BLaER1 treated with 17β-estradiol and CSF1 and Interleukin-3, amounts not matched to agents 10 nM and 100 nM (cell line): ENCODE measurements around the gene SPSB4.
A peak's percentile ranks its signal among the peaks of the same experiment; 100 is the strongest.
"Not testable (repeated sequence)": the region's sequence is repeated elsewhere in the genome, so short reads cannot be mapped to it uniquely, and the experiment has no call there.

ENCODE experiments used
- H3K27ac ChIP-seq, 11 experiments: shearing (Covaris generic); formaldehyde crosslinking; 2 replicates each; pipeline ENCODE4 v1.8.1; 2022
- H3K27me3 ChIP-seq, 11 experiments: shearing (Covaris generic); formaldehyde crosslinking; 2 replicates each; pipeline ENCODE4 v1.8.1; 2022
- H3K36me3 ChIP-seq, 11 experiments: shearing (Covaris generic); formaldehyde crosslinking; 2 replicates each; pipeline ENCODE4 v1.8.1; 2022
- H3K4me1 ChIP-seq, 10 experiments: shearing (Covaris generic); formaldehyde crosslinking; 2 replicates each; pipeline ENCODE4 v1.8.1; 2022
- H3K4me2 ChIP-seq, 11 experiments: shearing (Covaris generic); formaldehyde crosslinking; 2 replicates each; pipeline ENCODE4 v1.8.1; 2022
- H3K4me3 ChIP-seq, 10 experiments: shearing (Covaris generic); formaldehyde crosslinking; 2 replicates each; pipeline ENCODE4 v1.8.1; 2022
- H3K9ac ChIP-seq, 11 experiments: shearing (Covaris generic); formaldehyde crosslinking; 2 replicates each; pipeline ENCODE4 v1.8.1; 2022
- H3K9me3 ChIP-seq, 11 experiments: shearing (Covaris generic); formaldehyde crosslinking; replicated peaks in 1 of 11; 2 replicates each; pipeline ENCODE4 v1.8.1; 2022
- H4K20me1 ChIP-seq, 11 experiments: shearing (Covaris generic); formaldehyde crosslinking; 2 replicates each; pipeline ENCODE4 v1.8.1; 2022
- Cebpa-rat ChIP-seq, 11 experiments: shearing (Covaris generic); IDR thresholded peaks; 2 replicates each; pipeline ENCODE4 v1.8.1; 2022

Gene SPSB4

GRCh38 chr3:141105828-141106628 lies 54.9 kb downstream of the SPSB4 start:
- Histone ChIP-seq H3K9ac (no peak overlapping the region), H3K9me3 (peaks cover 0 to 15% (median 10%) of the 10 kb centered on the region in 11 experiments; a peak in 14 of 22 replicates), H3K27me3 (no peaks in the 10 kb centered on the region), H3K4me2 (no peak overlapping the region), H3K27ac (no peak overlapping the region), H3K4me1 (peaks cover 0 to 4% (median under 1%) of the 10 kb centered on the region in 10 experiments; a peak in 5 of 20 replicates), H4K20me1 (no peaks in the 10 kb centered on the region; a peak in 1 of 22 replicates), H3K36me3 (no peaks in the 10 kb centered on the region), H3K4me3 (no peak overlapping the region)
- no peak for TF ChIP-seq Cebpa-rat (IDR thresholded peaks at IDR 0.05)

GRCh38 chr3:141106842-141107241 lies 55.7 kb downstream of the SPSB4 start:
- TF ChIP-seq Cebpa-rat (IDR thresholded peaks at IDR 0.05): no peak
- Histone ChIP-seq H3K9ac (no peak overlapping the region), H3K9me3 (peaks cover 0 to 15% (median 10%) of the 10 kb centered on the region in 11 experiments; a peak in 14 of 22 replicates)

GRCh38 chr3:141108039-141108438 lies 56.9 kb downstream of the SPSB4 start:
- Histone ChIP-seq H3K27ac (no peak overlapping the region), H4K20me1 (no peaks in the 10 kb centered on the region), H3K36me3 (no peaks in the 10 kb centered on the region), H3K27me3 (no peaks in the 10 kb centered on the region), H3K9me3 (peaks cover 0 to 21% (median 12%) of the 10 kb centered on the region in 11 experiments; a peak in 15 of 22 replicates), H3K4me2 (no peak overlapping the region), H3K9ac (no peak overlapping the region), H3K4me3 (no peak overlapping the region), H3K4me1 (peaks cover 0 to 11% (median 1%) of the 10 kb centered on the region in 10 experiments; a peak in 6 of 20 replicates)
- TF ChIP-seq Cebpa-rat (IDR thresholded peaks at IDR 0.05): no peak

More at GRCh38 chr3:141106842-141107241, 55.7 kb downstream of the SPSB4 start:
- Histone ChIP-seq H4K20me1 (no peaks in the 10 kb centered on the region; a peak in 1 of 22 replicates), H3K27ac (no peak overlapping the region), H3K4me3 (no peak overlapping the region), H3K4me1 (peaks cover 0 to 10% (median 1%) of the 10 kb centered on the region in 10 experiments; a peak in 6 of 20 replicates), H3K36me3 (no peaks in the 10 kb centered on the region), H3K27me3 (no peaks in the 10 kb centered on the region), H3K4me2 (no peak overlapping the region)

GRCh38 chr3:141109751-141110150 lies 58.6 kb downstream of the SPSB4 start:
- Histone ChIP-seq H3K9me3 (peaks cover 0 to 28% (median 12%) of the 10 kb centered on the region in 11 experiments; a peak in 15 of 22 replicates), H3K27ac (no peak overlapping the region), H3K4me1 (peaks cover 0 to 11% (median 1%) of the 10 kb centered on the region in 10 experiments; a peak in 6 of 20 replicates), H3K9ac (no peak overlapping the region), H3K36me3 (no peaks in the 10 kb centered on the region), H3K27me3 (no peaks in the 10 kb centered on the region), H4K20me1 (no peaks in the 10 kb centered on the region), H3K4me3 (no peak overlapping the region), H3K4me2 (no peak overlapping the region)
- no peak for TF ChIP-seq Cebpa-rat (IDR thresholded peaks at IDR 0.05)

- H3K27me3 ChIP-seq: no peaks in the 10 kb centered on the region
- no peak overlapping the region for H3K4me3 ChIP-seq
- no peaks in the 10 kb centered on the region for H4K20me1 ChIP-seq
- no peak overlapping the region for H3K4me2 ChIP-seq
- no peaks in the 10 kb centered on the region for H3K36me3 ChIP-seq
- no peak for TF ChIP-seq Cebpa-rat (IDR thresholded peaks at IDR 0.05)
- no peak overlapping the region for H3K27ac ChIP-seq
- H3K9me3 ChIP-seq: peaks cover 0 to 28% (median 12%) of the 10 kb centered on the region in 11 experiments; a peak in 15 of 22 replicates
- no peak overlapping the region for H3K9ac ChIP-seq
- H3K4me1 ChIP-seq: peaks cover 0 to 11% (median 1%) of the 10 kb centered on the region in 10 experiments; a peak in 6 of 20 replicates
These were observed 59.2 kb downstream of the SPSB4 start for GRCh38 chr3:141110322-141110721.

- Histone ChIP-seq H3K4me2 (peak overlapping the region in 6 of 11 experiments; percentile 8 to 34 (median 28); a peak in 6 of 22 replicates), H3K36me3 (no peaks in the 10 kb centered on the region), H3K27ac (no peak overlapping the region), H3K27me3 (no peaks in the 10 kb centered on the region), H3K4me3 (no peak overlapping the region), H3K9ac (no peak overlapping the region), H3K9me3 (peaks cover 0 to 28% (median 12%) of the 10 kb centered on the region in 11 experiments; a peak in 15 of 22 replicates), H4K20me1 (no peaks in the 10 kb centered on the region), H3K4me1 (peaks cover 0 to 15% (median 2%) of the 10 kb centered on the region in 10 experiments; a peak in 7 of 20 replicates)
- no peak for TF ChIP-seq Cebpa-rat (IDR thresholded peaks at IDR 0.05)
These were observed 60.4 kb downstream of the SPSB4 start for GRCh38 chr3:141111364-141112155.

- Histone ChIP-seq H3K36me3 (no peaks in the 10 kb centered on the region), H3K9ac (no peak overlapping the region), H4K20me1 (no peaks in the 10 kb centered on the region), H3K27me3 (no peaks in the 10 kb centered on the region), H3K27ac (no peak overlapping the region), H3K4me2 (no peak overlapping the region), H3K4me1 (peaks cover 0 to 15% (median 2%) of the 10 kb centered on the region in 10 experiments; a peak in 7 of 20 replicates), H3K4me3 (no peak overlapping the region), H3K9me3 (peaks cover 0 to 28% (median 12%) of the 10 kb centered on the region in 11 experiments; a peak in 15 of 22 replicates)
- no peak for TF ChIP-seq Cebpa-rat (IDR thresholded peaks at IDR 0.05)
These were observed 61.6 kb downstream of the SPSB4 start for GRCh38 chr3:141112686-141113297.

GRCh38 chr3:141113680-141114079 lies 62.5 kb downstream of the SPSB4 start:
- not testable (repeated sequence) for H3K27ac ChIP-seq, H4K20me1 ChIP-seq, H3K27me3 ChIP-seq, H3K4me2 ChIP-seq, H3K36me3 ChIP-seq, H3K9ac ChIP-seq, H3K4me3 ChIP-seq
- Histone ChIP-seq H3K4me1 (peaks cover 0 to 15% (median 2%) of the 10 kb centered on the region in 10 experiments; a peak in 7 of 20 replicates), H3K9me3 (peaks cover 0 to 28% (median 12%) of the 10 kb centered on the region in 11 experiments; a peak in 15 of 22 replicates)
